HCT116 (cell line): Measurements from ENCODE around the gene ZCCHC24. TPM values are rescaled to one million over a fixed set of nuclear protein-coding genes. Genes with fewer than 3 reads are reported as not detected.

Experiments used
- ATAC-seq: fragments of 200-7000 bp; cut with Tn5 transposase; 2 replicates; pipeline ENCODE4 v1.9.1; 2020; ENCODE audit warnings: mild to moderate bottlenecking, moderate library complexity
- BruUV-seq: library from RNA; stranded (reverse); fragments of 400-500 nt; replicated peaks from 2 replicates; lab custom pipeline; 2021; lab: Mats Ljungman, UMichigan
- CTCF ChIA-PET: fragments of 300-600 bp; sonication (Branson Sonifier 250); formaldehyde crosslinking; loops from one replicate; lab custom pipeline; 2021; ENCODE audit warnings: antibody characterized with exemption; lab: Charles Lee
- POLR2A ChIA-PET: fragments of 300-600, 350-600 bp; sonication (Branson Sonifier 250); formaldehyde crosslinking; loops from one replicate; lab custom pipeline; 2021; ENCODE audit warnings: antibody characterized with exemption; lab: Charles Lee
- RAD21 ChIA-PET, 2 experiments: fragments of 300-600 bp; sonication (Branson Sonifier 250); formaldehyde crosslinking; loops; one replicate each; lab custom pipeline; 2023; ENCODE audit warnings: low total read pairs in 2 of 2; ENCODE audit not compliant: uncharacterized antibody in 2 of 2, unreplicated experiment in 2 of 2, low non-redundant PET in 1 of 2; lab: Charles Lee
- DNase-seq: peaks from one replicate; pipeline ENCODE4 v3.0.0-alpha.2; 2010; ENCODE audit warnings: low read depth, low spot score
- H2AFZ ChIP-seq: fragments of 200-600 bp; shearing (Covaris generic), sonication (generic); 2 replicates; pipeline ENCODE4 v1.6.1; 2017; ENCODE audit warnings: low read depth, mixed run types, mixed read lengths, antibody characterized with exemption, low read length; ENCODE audit not compliant: poor library complexity, severe bottlenecking
- H3K27ac ChIP-seq: 2 replicates; pipeline ENCODE4 v1.5.1; 2012; ENCODE audit warnings: low read depth, low read length
- H3K27me3 ChIP-seq: fragments of 200-600 bp; sonication (generic); 2 replicates; pipeline ENCODE4 v1.6.1; 2016; ENCODE audit warnings: mixed run types, low read length, mixed read lengths; ENCODE audit not compliant: insufficient read depth
- H3K36me3 ChIP-seq, 2 experiments: fragments of 200-500 bp in 1 of 2; fragments of 200-600 bp in 1 of 2; sonication (Bioruptor generic) in 1 of 2; sonication (generic) in 1 of 2; 2 replicates each; pipeline versions ENCODE4 v1.5.1 to v1.6.1; 2014 to 2016; ENCODE audit warnings: low read length in 2 of 2, inconsistent platforms in 1 of 2, mixed read lengths in 1 of 2, mixed run types in 1 of 2; ENCODE audit not compliant: insufficient read depth in 2 of 2, control insufficient read depth in 1 of 2
- H3K4me1 ChIP-seq, 2 experiments: fragments of 200-600 bp in 1 of 2; sonication (generic) in 1 of 2; 2 replicates each; pipeline versions ENCODE4 v1.5.1 to v1.6.1; 2012 to 2017; ENCODE audit warnings: low read length in 2 of 2, inconsistent platforms in 1 of 2, mild to moderate bottlenecking in 1 of 2, mixed read lengths in 1 of 2, mixed run types in 1 of 2, moderate library complexity in 1 of 2; ENCODE audit not compliant: insufficient read depth in 2 of 2, control insufficient read depth in 1 of 2
- H3K4me2 ChIP-seq: fragments of 200-600 bp; sonication (generic); 2 replicates; pipeline ENCODE4 v1.6.1; 2017; ENCODE audit warnings: mixed run types, low read length, mixed read lengths
- H3K4me3 ChIP-seq, 2 experiments: fragments of 200-600 bp in 1 of 2; sonication (generic) in 1 of 2; replicated peaks in 1 of 2; 2 replicates each; pipeline ENCODE4 v1.5.1; 2011 to 2016; ENCODE audit warnings: low read length in 2 of 2, control low read depth in 1 of 2, low read depth in 1 of 2, mild to moderate bottlenecking in 1 of 2, mixed read lengths in 1 of 2, mixed run types in 1 of 2
- H3K79me2 ChIP-seq: fragments of 200-600 bp; sonication (generic); 2 replicates; pipeline ENCODE4 v1.6.1; 2017; ENCODE audit warnings: mild to moderate bottlenecking, mixed run types, low read length, moderate library complexity, mixed read lengths; ENCODE audit not compliant: insufficient read depth
- H3K9ac ChIP-seq: fragments of 200-600 bp; sonication (generic); 2 replicates; pipeline ENCODE4 v1.6.1; 2016; ENCODE audit warnings: low read length, mixed read lengths
- H3K9me2 ChIP-seq: fragments of 200-600 bp; sonication (generic), shearing (Covaris generic); 2 replicates; pipeline ENCODE4 v1.6.1; 2017; ENCODE audit warnings: mixed run types, mild to moderate bottlenecking, moderate library complexity; ENCODE audit not compliant: insufficient read depth
- H3K9me3 ChIP-seq, 2 experiments: fragments of 200-500 bp in 1 of 2; fragments of 200-600 bp in 1 of 2; sonication (Bioruptor generic) in 1 of 2; sonication (generic) in 1 of 2; 2 replicates each; pipeline ENCODE4 v1.6.1; 2014 to 2017; ENCODE audit warnings: low read length in 2 of 2, mixed read lengths in 2 of 2, inconsistent platforms in 1 of 2, low read depth in 1 of 2, mild to moderate bottlenecking in 1 of 2, mixed run types in 1 of 2, moderate library complexity in 1 of 2; ENCODE audit not compliant: control insufficient read depth in 1 of 2, insufficient read depth in 1 of 2
- H4K20me1 ChIP-seq: fragments of 200-600 bp; sonication (generic), shearing (Covaris generic); 2 replicates; pipeline ENCODE4 v1.6.1; 2017; ENCODE audit warnings: mixed run types, mild to moderate bottlenecking, moderate library complexity; ENCODE audit not compliant: insufficient read depth
- EGR1 ChIP-seq: IDR thresholded peaks from 2 replicates; pipeline ENCODE4 v1.6.1; 2012; ENCODE audit warnings: low read depth
- EZH2 ChIP-seq: fragments of 200-600 bp; sonication (generic); IDR thresholded peaks from 2 replicates; pipeline ENCODE4 v1.6.1; 2017; ENCODE audit warnings: antibody characterized with exemption, mixed run types
- FOSL1 ChIP-seq: IDR thresholded peaks from 2 replicates; pipeline ENCODE4 v1.6.1; 2012; ENCODE audit warnings: low read depth
- SIN3A ChIP-seq: IDR thresholded peaks from 2 replicates; pipeline ENCODE4 v1.6.1; 2012; ENCODE audit warnings: low read depth
- TCF7L2 ChIP-seq: IDR thresholded peaks from 2 replicates; pipeline ENCODE4 v1.7.0; 2011; ENCODE audit warnings: borderline replicate concordance, inconsistent platforms; ENCODE audit not compliant: insufficient read depth, insufficient read length; ENCODE audit errors: extremely low read depth
- intact Hi-C: fragments of 100-400 bp; cut with micrococcal nuclease; formaldehyde crosslinking; loops from 2 replicates; pipeline ENCODE4 v1.10.0; 2022
- total RNA-seq: library from RNA; stranded (reverse); gene quantifications from one replicate; pipeline ENCODE4 v1.2.1, GENCODE V29; 2021; ENCODE audit not compliant: unreplicated experiment

Gene ZCCHC24
- total RNA-seq, 1 experiment from 2014 or later, result 7.0 TPM

- POLR2A ChIA-PET, result no interaction called here
- intact Hi-C loops, result no loop called here
- RAD21 ChIA-PET, result interaction anchor here in 1 of 2 experiments (0.5 kb wide), 1 partner anchor 45 kb away, joined by 3 read pairs; no protein-coding TSS in a partner anchor
- no peak for TF ChIP-seq FOSL1
- CTCF ChIA-PET, result no interaction called here
- no peaks in the 10 kb centered on the region for H3K4me1 ChIP-seq
- no peak overlapping the region for H3K9ac ChIP-seq
- H2AFZ ChIP-seq, result no peak overlapping the region
- no peaks in the 10 kb centered on the region for H3K36me3 ChIP-seq
- H4K20me1 ChIP-seq, result no peaks in the 10 kb centered on the region
- H3K4me2 ChIP-seq, result no peak overlapping the region
- DNase-seq, result no peak
- no peaks in the 10 kb centered on the region for H3K27me3 ChIP-seq
- no peaks in the 10 kb centered on the region for H3K79me2 ChIP-seq
- no peaks in the 10 kb centered on the region for H3K9me3 ChIP-seq
- BruUV-seq, result no TSS peak
- no peak overlapping the region for H3K4me3 ChIP-seq
- ATAC-seq, result 0 out of 2 replicates have a peak, but pooled peaks have one; percentile 15
- no peak overlapping the region for H3K27ac ChIP-seq
- H3K9me2 ChIP-seq, result no peaks in the 10 kb centered on the region
Observed at GRCh38 chr10:79380946-79381721, 64.3 kb downstream of the ZCCHC24 start.

GRCh38 chr10:79380125-79380945 lies 65.1 kb downstream of the ZCCHC24 start:
- H2AFZ ChIP-seq, result no peak overlapping the region
- H3K9me3 ChIP-seq, result no peaks in the 10 kb centered on the region
- DNase-seq (no peak), ATAC-seq (no peak)
- H3K9ac ChIP-seq, result no peak overlapping the region
- H3K4me1 ChIP-seq, result peaks cover 0 to 5% of the 10 kb centered on the region in 2 experiments; a peak in 1 of 4 replicates
- no peaks in the 10 kb centered on the region for H3K79me2 ChIP-seq
- H4K20me1 ChIP-seq, result no peaks in the 10 kb centered on the region
- H3K36me3 ChIP-seq, result no peaks in the 10 kb centered on the region
- TF ChIP-seq SIN3A (no peak), EZH2 (no peak), TCF7L2 (no peak), FOSL1 (no peak), EGR1 (no peak)
- intact Hi-C loops, result no loop called here
- POLR2A ChIA-PET, result no interaction called here
- H3K4me3 ChIP-seq, result no peak overlapping the region
- no peak overlapping the region for H3K27ac ChIP-seq
- RAD21 ChIA-PET, result no interaction called here
- BruUV-seq, result no TSS peak
- no peaks in the 10 kb centered on the region for H3K9me2 ChIP-seq
- H3K27me3 ChIP-seq, result no peaks in the 10 kb centered on the region
- CTCF ChIA-PET, result no interaction called here
- H3K4me2 ChIP-seq, result no peak overlapping the region
